Suprapubic skin (tissue), 4 donors: Measurements from ENCODE around the gene FBXL22. TPM values are rescaled to one million over a fixed set of nuclear protein-coding genes. Genes with fewer than 3 reads are reported as not detected.

ENCODE experiments used
- DNase-seq, 2 donors: peaks; one replicate each; pipeline ENCODE4 v3.0.0-alpha.2; 2019; ENCODE audit warnings: low spot score in 2 of 2
- H3K27ac ChIP-seq: fragments of 200-600 bp; sonication (generic); one replicate; pipeline ENCODE4 v1.5.1; 2019
- H3K27me3 ChIP-seq: fragments of 200-600 bp; sonication (generic); one replicate; pipeline ENCODE4 v1.5.1; 2019
- H3K36me3 ChIP-seq: fragments of 200-600 bp; sonication (generic); one replicate; pipeline ENCODE4 v1.5.1; 2019
- H3K4me1 ChIP-seq: fragments of 200-600 bp; sonication (generic); one replicate; pipeline ENCODE4 v1.5.1; 2019
- H3K4me3 ChIP-seq: fragments of 200-600 bp; sonication (generic); one replicate; pipeline ENCODE4 v1.5.1; 2019; ENCODE audit warnings: mild to moderate bottlenecking
- H3K9me3 ChIP-seq: fragments of 200-600 bp; sonication (generic); one replicate; pipeline ENCODE4 v1.5.1; 2019
- CTCF ChIP-seq, 2 donors: fragments of 200-600 bp in 1 of 2; fragments of 450-650 bp in 1 of 2; sonication (generic) in 1 of 2; IDR thresholded peaks; one replicate each; pipeline ENCODE4 v1.5.1; 2016 to 2019; ENCODE audit warnings: antibody characterized with exemption in 2 of 2, mild to moderate bottlenecking in 1 of 2, moderate library complexity in 1 of 2
- EP300 ChIP-seq: sonication (generic); formaldehyde crosslinking; IDR thresholded peaks from one replicate; pipeline ENCODE4 v1.6.1; 2017; ENCODE audit warnings: antibody characterized with exemption
- POLR2A ChIP-seq, 2 donors: fragments of 450-650 bp; IDR thresholded peaks; one replicate each; pipeline ENCODE4 v1.6.1; 2017; ENCODE audit warnings: antibody characterized with exemption in 2 of 2, mild to moderate bottlenecking in 2 of 2, moderate library complexity in 2 of 2
- POLR2AphosphoS5 ChIP-seq, 3 donors: sonication (generic); formaldehyde crosslinking; IDR thresholded peaks; one replicate each; pipeline ENCODE4 v1.6.1; 2017; ENCODE audit warnings: antibody characterized with exemption in 3 of 3
- WGBS: methylation state at CpG from one replicate; pipeline ENCODE4 v1.1.5; 2018; 5-methylcytosine and 5-hydroxymethylcytosine counted together
- total RNA-seq, 4 donors: library from RNA; depleted of rRNA; stranded (reverse); fragments of >200 nt; gene quantifications; one replicate each; pipeline ENCODE4 v1.1.0, GENCODE V29; 2016

The FBXL22 gene
- total RNA-seq = 1 to 10 TPM in 3 of 4 donors, not detected in 1; 1.5 to 2.2 (median 1.5) TPM

- no peak for DNase-seq
- Histone ChIP-seq H3K4me1 (peaks cover 66% of the 10 kb centered on the region), H3K9me3 (no peaks in the 10 kb centered on the region), H3K36me3 (peaks cover 21% of the 10 kb centered on the region), H3K4me3 (no peak within 1 kb of the TSS), H3K27me3 (no peaks in the 10 kb centered on the region), H3K27ac (peak within 1 kb of the TSS; percentile 84)
- WGBS = 83% methylated on average over 9 of the region's 23 CpGs
- TF ChIP-seq CTCF (IDR thresholded peaks at IDR 0.05) (no peak), POLR2AphosphoS5 (IDR thresholded peaks at IDR 0.05) (no peak), POLR2A (IDR thresholded peaks at IDR 0.05) (no peak), EP300 (no peak)
These were observed at the start of gene FBXL22 for GRCh38 chr15:63597038-63597790. Gene FBXL22, plus strand, starts transcription at chr15:63597387. Its CDS starts 6 bp downstream, at chr15:63597393.

GRCh38 chr15:63551400-63551799 is 45.8 kb upstream of the FBXL22 start:
- WGBS = 61% methylated on average over 1 of the region's 1 CpG
- Histone ChIP-seq H3K36me3 (peaks cover 2% of the 10 kb centered on the region), H3K27me3 (no peaks in the 10 kb centered on the region), H3K4me3 (no peak overlapping the region), H3K9me3 (no peaks in the 10 kb centered on the region), H3K4me1 (peaks cover 23% of the 10 kb centered on the region), H3K27ac (no peak overlapping the region)
- no peak for DNase-seq
- TF ChIP-seq CTCF (IDR thresholded peaks at IDR 0.05) (no peak), EP300 (no peak), POLR2A (IDR thresholded peaks at IDR 0.05) (no peak), POLR2AphosphoS5 (IDR thresholded peaks at IDR 0.05) (no peak)

GRCh38 chr15:63553388-63553791 is 43.8 kb upstream of the FBXL22 start:
- Histone ChIP-seq H3K27me3 (no peaks in the 10 kb centered on the region), H3K27ac (peak overlapping the region; percentile 60), H3K4me3 (no peak overlapping the region), H3K9me3 (no peaks in the 10 kb centered on the region), H3K36me3 (peaks cover 12% of the 10 kb centered on the region), H3K4me1 (peaks cover 23% of the 10 kb centered on the region)
- TF ChIP-seq CTCF (IDR thresholded peaks at IDR 0.05) (no peak), POLR2A (IDR thresholded peaks at IDR 0.05) (no peak), POLR2AphosphoS5 (IDR thresholded peaks at IDR 0.05) (peak in 2 of 3 donors; percentile 43 to 59)
- WGBS = 17% methylated on average over 3 of the region's 3 CpGs
- DNase-seq = no peak

- peaks cover 23% of the 10 kb centered on the region for H3K4me1 ChIP-seq
- H3K36me3 ChIP-seq = peaks cover 12% of the 10 kb centered on the region
- no peaks in the 10 kb centered on the region for H3K27me3 ChIP-seq
- TF ChIP-seq EP300 (no peak), POLR2AphosphoS5 (IDR thresholded peaks at IDR 0.05) (no peak), POLR2A (IDR thresholded peaks at IDR 0.05) (no peak), CTCF (IDR thresholded peaks at IDR 0.05) (no peak)
- no peak overlapping the region for H3K27ac ChIP-seq
- 93% methylated on average over 2 of the region's 2 CpGs for WGBS
- no peaks in the 10 kb centered on the region for H3K9me3 ChIP-seq
- no peak for DNase-seq
- H3K4me3 ChIP-seq = no peak overlapping the region
These were observed 42.8 kb upstream of the FBXL22 start for GRCh38 chr15:63554337-63554927.

GRCh38 chr15:63555507-63555906 is 41.7 kb upstream of the FBXL22 start:
- no peaks in the 10 kb centered on the region for H3K27me3 ChIP-seq
- DNase-seq = no peak
- TF ChIP-seq CTCF (IDR thresholded peaks at IDR 0.05) (no peak), POLR2AphosphoS5 (IDR thresholded peaks at IDR 0.05) (no peak), POLR2A (IDR thresholded peaks at IDR 0.05) (no peak), EP300 (no peak)
- H3K4me3 ChIP-seq = no peak overlapping the region
- no peaks in the 10 kb centered on the region for H3K9me3 ChIP-seq
- no peak overlapping the region for H3K27ac ChIP-seq
- peaks cover 18% of the 10 kb centered on the region for H3K36me3 ChIP-seq
- H3K4me1 ChIP-seq = peaks cover 23% of the 10 kb centered on the region
